Endothelial cell (in vitro differentiated cells): ENCODE measurements around the gene FNBP1. TPM values are rescaled to one million over a fixed set of nuclear protein-coding genes. Genes with fewer than 3 reads are reported as not detected.

ENCODE experiments used
- DNase-seq: peaks from one replicate; pipeline ENCODE4 v3.0.0; 2021; ENCODE audit warnings: low spot score
- H3K27ac Mint-ChIP-seq: one replicate; pipeline ENCODE4 v1.8.0; 2021; ENCODE audit warnings: mixed read lengths, inconsistent platforms; ENCODE audit not compliant: unreplicated experiment
- H3K27me3 Mint-ChIP-seq: one replicate; pipeline ENCODE4 v1.8.0; 2021; ENCODE audit warnings: mild to moderate bottlenecking, moderate library complexity, mixed read lengths, inconsistent platforms; ENCODE audit not compliant: unreplicated experiment
- H3K36me3 Mint-ChIP-seq: one replicate; pipeline ENCODE4 v1.8.0; 2021; ENCODE audit warnings: mild to moderate bottlenecking, low read depth, mixed read lengths, inconsistent platforms; ENCODE audit not compliant: unreplicated experiment
- H3K4me1 Mint-ChIP-seq: one replicate; pipeline ENCODE4 v1.8.0; 2021; ENCODE audit warnings: mild to moderate bottlenecking, mixed read lengths, inconsistent platforms; ENCODE audit not compliant: unreplicated experiment
- H3K4me3 Mint-ChIP-seq: one replicate; pipeline ENCODE4 v1.8.0; 2021; ENCODE audit warnings: mild to moderate bottlenecking, mixed read lengths, inconsistent platforms; ENCODE audit not compliant: unreplicated experiment
- H3K9me3 Mint-ChIP-seq: one replicate; pipeline ENCODE4 v1.8.0; 2021; ENCODE audit warnings: mixed read lengths, inconsistent platforms; ENCODE audit not compliant: unreplicated experiment
- CTCF ChIP-seq: fragments of 200-600 bp; sonication (generic); IDR thresholded peaks from one replicate; pipeline ENCODE4 v1.5.0; 2021; ENCODE audit warnings: antibody characterized with exemption; ENCODE audit not compliant: unreplicated experiment
- total RNA-seq: library from RNA; stranded (reverse); fragmentation: NEBNext Ultra II Directional; extraction: Animal tissue kit (Norgen Biotek cat#: 25700); gene quantifications from one replicate; pipeline ENCODE4 v1.2.1, GENCODE V29; 2021; ENCODE audit not compliant: unreplicated experiment

FNBP1 gene
- total RNA-seq, 1 donor from 2014 or later: 119 TPM

GRCh38 chr9:130062750-130063149, 19.8 kb upstream of the FNBP1 start:
- TF ChIP-seq CTCF: no peak
- H3K4me3 Mint-ChIP-seq: no peak overlapping the region
- no peak for DNase-seq
- peaks cover 7% of the 10 kb centered on the region for H3K27me3 Mint-ChIP-seq
- peaks cover 20% of the 10 kb centered on the region for H3K36me3 Mint-ChIP-seq
- no peaks in the 10 kb centered on the region for H3K9me3 Mint-ChIP-seq
- H3K4me1 Mint-ChIP-seq: peaks cover 25% of the 10 kb centered on the region
- no peak overlapping the region for H3K27ac Mint-ChIP-seq

- Mint-ChIP-seq H3K27ac (no peak overlapping the region), H3K36me3 (peaks cover 16% of the 10 kb centered on the region), H3K4me3 (no peak overlapping the region), H3K9me3 (no peaks in the 10 kb centered on the region), H3K27me3 (peaks cover 5% of the 10 kb centered on the region), H3K4me1 (peaks cover 22% of the 10 kb centered on the region)
- DNase-seq: no peak
- no peak for TF ChIP-seq CTCF
Measured at GRCh38 chr9:130060296-130060695, 17.3 kb upstream of the FNBP1 start.

- Mint-ChIP-seq H3K4me1 (peaks cover 33% of the 10 kb centered on the region), H3K9me3 (no peaks in the 10 kb centered on the region), H3K36me3 (peaks cover 16% of the 10 kb centered on the region), H3K4me3 (no peak overlapping the region), H3K27ac (no peak overlapping the region), H3K27me3 (peaks cover 2% of the 10 kb centered on the region)
- no peak for DNase-seq
- TF ChIP-seq CTCF: no peak
Measured at GRCh38 chr9:130058887-130059286, 15.9 kb upstream of the FNBP1 start.

GRCh38 chr9:130058154-130058553, 15.2 kb upstream of the FNBP1 start:
- H3K4me3 Mint-ChIP-seq: no peak overlapping the region
- peaks cover 2% of the 10 kb centered on the region for H3K27me3 Mint-ChIP-seq
- no peak overlapping the region for H3K27ac Mint-ChIP-seq
- no peaks in the 10 kb centered on the region for H3K9me3 Mint-ChIP-seq
- H3K4me1 Mint-ChIP-seq: peaks cover 34% of the 10 kb centered on the region
- DNase-seq: no peak
- H3K36me3 Mint-ChIP-seq: peaks cover 16% of the 10 kb centered on the region
- peak; percentile 42 for TF ChIP-seq CTCF

- H3K27me3 Mint-ChIP-seq: no peaks in the 10 kb centered on the region
- H3K9me3 Mint-ChIP-seq: no peaks in the 10 kb centered on the region
- H3K4me3 Mint-ChIP-seq: peak overlapping the region; percentile 99
- peaks cover 4% of the 10 kb centered on the region for H3K36me3 Mint-ChIP-seq
- H3K4me1 Mint-ChIP-seq: peaks cover 16% of the 10 kb centered on the region
- no peak for DNase-seq
- TF ChIP-seq CTCF: no peak
- peak overlapping the region; percentile 96 for H3K27ac Mint-ChIP-seq
Measured at GRCh38 chr9:130054820-130055219, 11.8 kb upstream of the FNBP1 start.
